ENCODE results near the gene SORCS2. TPM values are rescaled to one million over a fixed set of nuclear protein-coding genes. Genes with fewer than 3 reads are reported as not detected.
A peak's percentile ranks its signal among the peaks of the same experiment; 100 is the strongest.

SORCS2 gene
- polyA plus RNA-seq, 1 of the 3 experiments (the other 2 are of a cell fraction) = 1.6 TPM

DNA sequence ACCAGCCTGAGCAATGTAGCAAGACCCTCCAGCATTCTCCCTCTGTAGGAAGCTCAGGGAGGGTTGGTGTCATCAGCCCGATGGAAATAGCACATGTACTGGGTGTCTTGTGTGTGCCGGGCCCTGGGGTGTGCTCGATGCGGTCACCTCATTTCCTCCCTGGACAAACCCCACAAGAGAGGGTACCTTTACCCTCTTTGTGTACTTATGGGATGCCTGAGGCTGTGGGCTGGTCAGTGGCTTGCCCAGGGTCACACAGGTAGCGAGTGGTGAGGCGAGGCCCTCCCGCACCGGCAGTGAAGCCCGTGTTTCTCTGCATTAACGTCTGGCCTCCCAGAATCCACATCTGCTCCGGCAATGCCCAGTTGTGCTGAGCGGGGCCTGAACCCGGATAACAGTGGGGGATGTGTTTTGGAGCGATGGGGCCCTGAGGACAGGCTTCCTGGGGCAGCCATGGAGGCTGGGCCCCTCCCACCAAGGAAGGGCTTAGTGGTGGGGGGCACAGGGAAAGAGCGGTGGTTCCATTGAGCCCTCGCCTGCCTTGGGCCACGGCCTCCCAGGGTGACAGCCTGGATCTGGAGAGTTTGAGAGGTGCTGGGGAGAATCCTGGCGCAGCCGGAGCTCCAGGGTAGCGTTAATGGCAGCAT is 234.3 kb downstream of the SORCS2 start:
- ChIA-PET CTCF (no interaction called here), POLR2A (no interaction called here)
- H3K79me2 ChIP-seq (ENCODE audit: insufficient read depth) = no peaks in the 10 kb centered on the region
- H3K27me3 ChIP-seq (ENCODE audit: insufficient read depth) = no peaks in the 10 kb centered on the region
- H3K4me1 ChIP-seq (ENCODE audit: control insufficient read depth in 1 of 2, insufficient read depth in 2 of 2, low read depth in 1 of 2, low read length in 1 of 2) = no peaks in the 10 kb centered on the region; a peak in 1 of 4 replicates
- H3K27ac ChIP-seq (ENCODE audit: low read depth in 2 of 2, low read length in 1 of 2) = no peak overlapping the region
- no peaks in the 10 kb centered on the region for H3K9me3 ChIP-seq
- WGBS (ENCODE audit: low lambda C conversion rate) = 82% methylated on average over 20 of the region's 20 CpGs
- no peaks in the 10 kb centered on the region for H3F3A ChIP-seq (replicated peaks; ENCODE audit: insufficient read depth)
- H3K4me3 ChIP-seq (ENCODE audit: low read depth in 2 of 2, low read length in 1 of 2) = no peak overlapping the region
- no peak overlapping the region for H3K9ac ChIP-seq
- TF ChIP-seq, protein P1, sequence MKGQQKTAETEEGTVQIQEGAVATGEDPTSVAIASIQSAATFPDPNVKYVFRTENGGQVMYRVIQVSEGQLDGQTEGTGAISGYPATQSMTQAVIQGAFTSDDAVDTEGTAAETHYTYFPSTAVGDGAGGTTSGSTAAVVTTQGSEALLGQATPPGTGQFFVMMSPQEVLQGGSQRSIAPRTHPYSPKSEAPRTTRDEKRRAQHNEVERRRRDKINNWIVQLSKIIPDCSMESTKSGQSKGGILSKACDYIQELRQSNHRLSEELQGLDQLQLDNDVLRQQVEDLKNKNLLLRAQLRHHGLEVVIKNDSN (IDR thresholded peaks at IDR 0.05; ENCODE audit: borderline replicate concordance, low read depth) = no peak
- H3K36me3 ChIP-seq (replicated peaks in 1 of 2; ENCODE audit: control insufficient read depth in 1 of 2, insufficient read depth in 2 of 2, low read length in 1 of 2) = no peaks in the 10 kb centered on the region
- no peak overlapping the region for H2AFZ ChIP-seq (ENCODE audit: low read depth)
- no peak overlapping the region for H3K4me2 ChIP-seq
- H3K9me2 ChIP-seq = no peaks in the 10 kb centered on the region
- H4K20me1 ChIP-seq (ENCODE audit: insufficient read depth) = no peaks in the 10 kb centered on the region
- peak; percentile 7 for DNase-seq

DNA sequence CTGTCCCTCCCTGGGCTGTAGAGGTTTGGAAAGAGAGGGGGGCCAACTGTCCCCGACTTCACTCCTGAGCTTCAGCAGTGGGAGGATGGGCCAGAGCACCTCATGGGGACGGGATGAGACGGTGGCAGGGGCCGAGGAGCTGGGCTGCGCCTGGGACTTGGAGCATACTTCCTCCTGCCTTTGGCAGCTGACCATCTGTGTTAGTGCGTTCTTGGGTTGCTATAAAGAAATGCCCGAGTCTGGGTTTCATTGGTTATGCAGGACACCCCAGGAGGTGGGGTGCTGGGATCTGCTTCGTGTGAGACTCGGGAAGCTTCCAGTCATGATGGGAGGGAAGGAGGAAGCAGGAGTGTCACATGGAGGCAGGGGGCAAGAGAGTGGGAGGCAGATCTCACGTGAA is 235.0 kb downstream of the SORCS2 start:
- POLR2A ChIA-PET = no interaction called here
- Histone ChIP-seq H4K20me1 (ENCODE audit: insufficient read depth) (no peaks in the 10 kb centered on the region), H2AFZ (ENCODE audit: low read depth) (no peak overlapping the region), H3K4me1 (ENCODE audit: control insufficient read depth in 1 of 2, insufficient read depth in 2 of 2, low read depth in 1 of 2, low read length in 1 of 2) (no peaks in the 10 kb centered on the region; a peak in 1 of 4 replicates), H3F3A (replicated peaks; ENCODE audit: insufficient read depth) (no peaks in the 10 kb centered on the region), H3K4me2 (no peak overlapping the region), H3K9me3 (no peaks in the 10 kb centered on the region), H3K27ac (ENCODE audit: low read depth in 2 of 2, low read length in 1 of 2) (no peak overlapping the region), H3K79me2 (ENCODE audit: insufficient read depth) (no peaks in the 10 kb centered on the region), H3K4me3 (ENCODE audit: low read depth in 2 of 2, low read length in 1 of 2) (no peak overlapping the region), H3K9ac (no peak overlapping the region), H3K36me3 (replicated peaks in 1 of 2; ENCODE audit: control insufficient read depth in 1 of 2, insufficient read depth in 2 of 2, low read length in 1 of 2) (no peaks in the 10 kb centered on the region), H3K27me3 (ENCODE audit: insufficient read depth) (no peaks in the 10 kb centered on the region), H3K9me2 (no peaks in the 10 kb centered on the region)
- CTCF ChIA-PET = no interaction called here
- DNase-seq = no peak
- TF ChIP-seq RAD21 (IDR thresholded peaks at IDR 0.05; ENCODE audit: low read length) (no peak), RCOR1 (IDR thresholded peaks at IDR 0.05; ENCODE audit: low read length) (no peak), NFIC (IDR thresholded peaks at IDR 0.05; ENCODE audit: borderline replicate concordance) (no peak), EZH2phosphoT487 (IDR thresholded peaks at IDR 0.05; ENCODE audit: borderline replicate concordance, low read depth) (no peak), EP300 (IDR thresholded peaks at IDR 0.05; ENCODE audit: borderline replicate concordance in 1 of 2, low read depth in 1 of 2, low read length in 1 of 2) (no peak), YY1 (IDR thresholded peaks at IDR 0.05; ENCODE audit: low read depth) (no peak), JUND (IDR thresholded peaks at IDR 0.05) (no peak), RFX5 (IDR thresholded peaks at IDR 0.05; ENCODE audit: low read length) (no peak), POLR2AphosphoS5 (IDR thresholded peaks at IDR 0.05; ENCODE audit: low read depth, low read length) (no peak)
- TF ChIP-seq, protein P1 (IDR thresholded peaks at IDR 0.05; ENCODE audit: borderline replicate concordance, low read depth) = no peak
- TF ChIP-seq, protein P2, sequence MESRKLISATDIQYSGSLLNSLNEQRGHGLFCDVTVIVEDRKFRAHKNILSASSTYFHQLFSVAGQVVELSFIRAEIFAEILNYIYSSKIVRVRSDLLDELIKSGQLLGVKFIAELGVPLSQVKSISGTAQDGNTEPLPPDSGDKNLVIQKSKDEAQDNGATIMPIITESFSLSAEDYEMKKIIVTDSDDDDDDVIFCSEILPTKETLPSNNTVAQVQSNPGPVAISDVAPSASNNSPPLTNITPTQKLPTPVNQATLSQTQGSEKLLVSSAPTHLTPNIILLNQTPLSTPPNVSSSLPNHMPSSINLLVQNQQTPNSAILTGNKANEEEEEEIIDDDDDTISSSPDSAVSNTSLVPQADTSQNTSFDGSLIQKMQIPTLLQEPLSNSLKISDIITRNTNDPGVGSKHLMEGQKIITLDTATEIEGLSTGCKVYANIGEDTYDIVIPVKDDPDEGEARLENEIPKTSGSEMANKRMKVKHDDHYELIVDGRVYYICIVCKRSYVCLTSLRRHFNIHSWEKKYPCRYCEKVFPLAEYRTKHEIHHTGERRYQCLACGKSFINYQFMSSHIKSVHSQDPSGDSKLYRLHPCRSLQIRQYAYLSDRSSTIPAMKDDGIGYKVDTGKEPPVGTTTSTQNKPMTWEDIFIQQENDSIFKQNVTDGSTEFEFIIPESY (IDR thresholded peaks at IDR 0.05; ENCODE audit: borderline replicate concordance, low read depth) = no peak
- 73% methylated on average over 10 of the region's 10 CpGs for WGBS (ENCODE audit: low lambda C conversion rate)

All from SK-N-SH (cell line).